HG03565 (cell line): ENCODE measurements around the gene HARBI1.

Experiments used
- ATAC-seq: cut with Tn5 transposase; IDR thresholded peaks from one replicate; pipeline ENCODE4 v1.9.1; 2021; ENCODE audit warnings: mild to moderate bottlenecking, moderate library complexity; ENCODE audit not compliant: unreplicated experiment

Gene HARBI1

DNA sequence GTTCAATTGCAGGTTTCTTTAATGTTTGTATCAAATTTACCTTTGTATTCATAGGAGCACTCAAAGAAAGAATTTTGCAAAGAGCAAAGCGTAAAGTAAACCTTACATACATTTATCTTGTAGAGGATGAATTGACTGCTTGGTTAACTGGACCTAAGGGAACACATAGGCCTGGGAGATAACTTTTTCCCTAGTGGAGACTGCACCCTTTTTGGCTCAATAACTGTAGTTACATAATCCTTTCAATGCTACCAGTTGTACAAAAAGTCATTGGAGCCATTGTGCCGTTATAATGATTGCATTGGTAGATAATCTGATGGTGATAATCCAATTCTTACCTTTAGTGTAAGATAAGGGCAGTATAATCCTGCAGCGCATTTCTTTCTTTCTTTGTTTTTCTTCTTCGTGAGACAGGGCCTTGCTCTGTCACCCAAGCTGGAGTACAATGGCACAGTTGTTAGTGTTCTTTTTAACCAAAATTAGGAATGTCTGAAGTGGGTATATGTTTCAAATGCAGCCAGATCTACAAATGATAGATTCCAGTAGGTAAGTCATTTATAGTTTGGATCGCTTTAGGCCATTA lies 18.6 kb upstream of the HARBI1 start:
- no peak for ATAC-seq

GRCh38 chr11:46633291-46634217 lies 16.5 kb upstream of the HARBI1 start:
- ATAC-seq, result no peak

GRCh38 chr11:46632502-46632901 lies 15.5 kb upstream of the HARBI1 start:
- no peak for ATAC-seq

DNA sequence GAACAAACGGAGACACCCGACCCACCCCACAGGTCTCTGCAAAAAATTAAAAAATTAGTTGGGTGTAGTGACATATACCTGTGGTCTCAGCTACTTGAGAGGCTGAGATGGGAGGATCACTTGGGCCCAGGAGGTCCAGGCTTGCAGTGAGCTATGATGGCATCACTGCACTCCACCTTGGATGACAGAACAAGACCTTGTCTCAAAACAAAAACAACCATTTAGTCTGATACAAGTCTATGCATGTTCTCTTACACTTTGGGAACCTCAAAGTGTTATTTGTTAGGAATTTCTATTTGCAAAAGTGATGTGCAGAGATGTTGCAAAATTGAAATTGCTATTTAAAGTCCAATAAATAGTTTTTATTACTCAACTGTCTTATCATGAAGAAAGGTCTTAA lies 14.6 kb upstream of the HARBI1 start:
- no peak for ATAC-seq

DNA sequence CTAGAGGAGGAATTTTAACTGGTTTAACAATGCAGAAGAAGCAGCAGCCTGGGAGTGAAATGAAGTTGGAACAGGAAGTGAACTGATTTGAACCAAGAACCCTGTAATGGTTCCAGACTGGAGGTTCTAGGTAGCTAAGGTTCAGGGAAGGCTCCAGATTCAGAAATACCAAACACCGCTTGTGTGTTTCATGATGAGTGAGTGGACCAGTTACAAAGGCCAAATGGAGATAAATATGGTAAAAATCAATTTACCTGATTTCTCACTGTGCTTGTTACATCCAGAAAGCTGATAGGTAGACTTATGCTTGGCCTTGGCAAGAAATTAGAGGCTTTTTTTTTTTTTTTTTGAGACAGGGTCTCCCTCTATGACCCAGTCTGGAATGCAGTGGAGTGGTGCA lies 13.2 kb upstream of the HARBI1 start:
- no peak for ATAC-seq

GRCh38 chr11:46628961-46629360 lies 11.9 kb upstream of the HARBI1 start:
- ATAC-seq, result no peak

GRCh38 chr11:46625406-46625805 lies 8.4 kb upstream of the HARBI1 start:
- no peak for ATAC-seq

GRCh38 chr11:46618837-46619236 lies 1.8 kb upstream of the HARBI1 start:
- no peak for ATAC-seq

- ATAC-seq, result no peak
These were observed 916 bp upstream of the HARBI1 start for GRCh38 chr11:46617972-46618314.

GRCh38 chr11:46616551-46617133 lies 385 bp downstream of the HARBI1 start:
- ATAC-seq, result peak; percentile 2

GRCh38 chr11:46615756-46616155 lies 1.3 kb downstream of the HARBI1 start:
- no peak for ATAC-seq

- ATAC-seq, result no peak
These were observed 4.7 kb downstream of the HARBI1 start for GRCh38 chr11:46612326-46612725.

- ATAC-seq, result no peak
These were observed 5.3 kb downstream of the HARBI1 start for GRCh38 chr11:46611526-46612304.

GRCh38 chr11:46609386-46609785 lies 7.6 kb downstream of the HARBI1 start:
- no peak for ATAC-seq

DNA sequence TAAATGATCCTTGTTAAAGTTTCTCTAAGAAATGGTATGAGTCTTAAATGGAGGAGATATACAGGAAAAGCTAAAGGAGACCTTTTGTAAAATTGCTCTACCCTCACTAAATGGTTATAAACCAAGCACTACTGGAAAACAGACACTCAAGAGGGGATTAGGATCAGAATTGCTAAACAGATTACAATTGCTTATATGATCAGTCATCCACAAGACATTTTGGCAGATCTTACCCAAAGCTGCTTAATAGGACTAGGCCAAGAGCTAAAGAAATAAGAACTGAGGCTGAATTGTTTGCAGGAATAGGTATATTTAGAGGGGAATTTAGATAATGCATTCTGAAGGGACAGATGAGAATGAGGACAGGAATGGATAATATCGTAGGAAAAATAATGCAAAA lies 9.5 kb downstream of the HARBI1 start:
- ATAC-seq, result no peak

GRCh38 chr11:46604796-46605195 lies 12.2 kb downstream of the HARBI1 start:
- no peak for ATAC-seq

GRCh38 chr11:46603704-46604308 lies 13.2 kb downstream of the HARBI1 start:
- no peak for ATAC-seq

GRCh38 chr11:46601129-46601528 lies 15.9 kb downstream of the HARBI1 start:
- ATAC-seq, result no peak

- no peak for ATAC-seq
These were observed 16.6 kb downstream of the HARBI1 start for GRCh38 chr11:46600194-46600960.
